Measurements from ENCODE around the gene SETD1B.

Gene SETD1B

GRCh38 chr12:121806546-121807423 lies 3.0 kb downstream of the SETD1B start:
- Histone ChIP-seq H3K4me2 (ENCODE audit: low read length) (peak overlapping the region; percentile 93), H3K4me1 (ENCODE audit: control insufficient read depth, insufficient read depth, low read length) (peaks cover 36% of the 10 kb centered on the region), H3K27me3 (ENCODE audit: control insufficient read depth, insufficient read depth, low read length) (no peaks in the 10 kb centered on the region), H3K9me3 (replicated peaks; ENCODE audit: low read length) (no peaks in the 10 kb centered on the region), H3K4me3 (ENCODE audit: low read length) (peak overlapping the region; percentile 74), H3K9ac (ENCODE audit: low read depth, low read length) (peak overlapping the region; percentile 99), H3K36me3 (ENCODE audit: insufficient read depth, low read length) (peaks cover 52% of the 10 kb centered on the region)

- H3K36me3 ChIP-seq (ENCODE audit: insufficient read depth, low read length), result peaks cover 52% of the 10 kb centered on the region
- H3K4me1 ChIP-seq (ENCODE audit: control insufficient read depth, insufficient read depth, low read length), result peaks cover 34% of the 10 kb centered on the region
- no peak overlapping the region for H3K4me2 ChIP-seq (ENCODE audit: low read length)
- H3K4me3 ChIP-seq (ENCODE audit: low read length), result no peak overlapping the region
- peak overlapping the region; percentile 99 for H3K9ac ChIP-seq (ENCODE audit: low read depth, low read length)
- no peaks in the 10 kb centered on the region for H3K9me3 ChIP-seq (replicated peaks; ENCODE audit: low read length)
- H3K27me3 ChIP-seq (ENCODE audit: control insufficient read depth, insufficient read depth, low read length), result no peaks in the 10 kb centered on the region
Measured at GRCh38 chr12:121807642-121808347, 4.0 kb downstream of the SETD1B start.

DNA sequence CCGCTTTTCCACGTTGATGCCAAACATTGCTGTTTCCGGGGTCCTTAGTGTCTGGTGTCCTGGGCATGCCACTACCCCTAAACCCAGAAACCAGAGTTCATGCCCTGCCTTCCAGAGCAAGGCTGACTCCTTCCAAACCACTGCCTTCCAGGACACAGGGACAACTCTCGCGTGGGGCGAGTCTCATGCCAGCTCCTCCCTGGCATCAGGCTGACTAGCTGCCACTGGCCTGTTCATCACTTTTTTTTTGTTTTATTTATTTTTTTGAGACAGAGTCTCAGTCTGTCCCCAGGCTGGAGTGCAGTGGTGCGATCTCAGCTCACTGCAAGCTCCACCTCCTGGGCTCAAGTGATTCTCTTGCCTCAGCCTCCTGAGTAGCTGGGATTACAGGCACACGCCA lies 4.8 kb downstream of the SETD1B start:
- Histone ChIP-seq H3K27me3 (ENCODE audit: control insufficient read depth, insufficient read depth, low read length) (no peaks in the 10 kb centered on the region), H3K4me3 (ENCODE audit: low read length) (no peak overlapping the region), H3K36me3 (ENCODE audit: insufficient read depth, low read length) (peaks cover 57% of the 10 kb centered on the region), H3K9me3 (replicated peaks; ENCODE audit: low read length) (no peaks in the 10 kb centered on the region), H3K9ac (ENCODE audit: low read depth, low read length) (no peak overlapping the region), H3K4me2 (ENCODE audit: low read length) (no peak overlapping the region), H3K4me1 (ENCODE audit: control insufficient read depth, insufficient read depth, low read length) (peaks cover 43% of the 10 kb centered on the region)

- Histone ChIP-seq H3K4me2 (ENCODE audit: low read length) (no peak overlapping the region), H3K36me3 (ENCODE audit: insufficient read depth, low read length) (peaks cover 65% of the 10 kb centered on the region), H3K9me3 (replicated peaks; ENCODE audit: low read length) (no peaks in the 10 kb centered on the region), H3K4me1 (ENCODE audit: control insufficient read depth, insufficient read depth, low read length) (peaks cover 43% of the 10 kb centered on the region), H3K9ac (ENCODE audit: low read depth, low read length) (no peak overlapping the region), H3K4me3 (ENCODE audit: low read length) (no peak overlapping the region), H3K27me3 (ENCODE audit: control insufficient read depth, insufficient read depth, low read length) (no peaks in the 10 kb centered on the region)
Measured at GRCh38 chr12:121809712-121810116, 5.9 kb downstream of the SETD1B start.

GRCh38 chr12:121810234-121810817 lies 6.5 kb downstream of the SETD1B start:
- Histone ChIP-seq H3K36me3 (ENCODE audit: insufficient read depth, low read length) (peaks cover 71% of the 10 kb centered on the region), H3K4me1 (ENCODE audit: control insufficient read depth, insufficient read depth, low read length) (peaks cover 43% of the 10 kb centered on the region), H3K9ac (ENCODE audit: low read depth, low read length) (no peak overlapping the region)

GRCh38 chr12:121810833-121811433 lies 7.1 kb downstream of the SETD1B start:
- H3K36me3 ChIP-seq (ENCODE audit: insufficient read depth, low read length), result peaks cover 71% of the 10 kb centered on the region
- H3K9me3 ChIP-seq (replicated peaks; ENCODE audit: low read length), result no peaks in the 10 kb centered on the region
- peak overlapping the region; percentile 75 for H3K4me3 ChIP-seq (ENCODE audit: low read length)
- no peaks in the 10 kb centered on the region for H3K27me3 ChIP-seq (ENCODE audit: control insufficient read depth, insufficient read depth, low read length)
- H3K4me2 ChIP-seq (ENCODE audit: low read length), result peak overlapping the region; percentile 95
- H3K9ac ChIP-seq (ENCODE audit: low read depth, low read length), result no peak overlapping the region
- H3K4me1 ChIP-seq (ENCODE audit: control insufficient read depth, insufficient read depth, low read length), result peaks cover 39% of the 10 kb centered on the region

More at GRCh38 chr12:121810234-121810817, 6.5 kb downstream of the SETD1B start:
- H3K4me2 ChIP-seq (ENCODE audit: low read length), result peak overlapping the region; percentile 95
- H3K4me3 ChIP-seq (ENCODE audit: low read length), result no peak overlapping the region
- H3K27me3 ChIP-seq (ENCODE audit: control insufficient read depth, insufficient read depth, low read length), result no peaks in the 10 kb centered on the region
- H3K9me3 ChIP-seq (replicated peaks; ENCODE audit: low read length), result no peaks in the 10 kb centered on the region

DNA sequence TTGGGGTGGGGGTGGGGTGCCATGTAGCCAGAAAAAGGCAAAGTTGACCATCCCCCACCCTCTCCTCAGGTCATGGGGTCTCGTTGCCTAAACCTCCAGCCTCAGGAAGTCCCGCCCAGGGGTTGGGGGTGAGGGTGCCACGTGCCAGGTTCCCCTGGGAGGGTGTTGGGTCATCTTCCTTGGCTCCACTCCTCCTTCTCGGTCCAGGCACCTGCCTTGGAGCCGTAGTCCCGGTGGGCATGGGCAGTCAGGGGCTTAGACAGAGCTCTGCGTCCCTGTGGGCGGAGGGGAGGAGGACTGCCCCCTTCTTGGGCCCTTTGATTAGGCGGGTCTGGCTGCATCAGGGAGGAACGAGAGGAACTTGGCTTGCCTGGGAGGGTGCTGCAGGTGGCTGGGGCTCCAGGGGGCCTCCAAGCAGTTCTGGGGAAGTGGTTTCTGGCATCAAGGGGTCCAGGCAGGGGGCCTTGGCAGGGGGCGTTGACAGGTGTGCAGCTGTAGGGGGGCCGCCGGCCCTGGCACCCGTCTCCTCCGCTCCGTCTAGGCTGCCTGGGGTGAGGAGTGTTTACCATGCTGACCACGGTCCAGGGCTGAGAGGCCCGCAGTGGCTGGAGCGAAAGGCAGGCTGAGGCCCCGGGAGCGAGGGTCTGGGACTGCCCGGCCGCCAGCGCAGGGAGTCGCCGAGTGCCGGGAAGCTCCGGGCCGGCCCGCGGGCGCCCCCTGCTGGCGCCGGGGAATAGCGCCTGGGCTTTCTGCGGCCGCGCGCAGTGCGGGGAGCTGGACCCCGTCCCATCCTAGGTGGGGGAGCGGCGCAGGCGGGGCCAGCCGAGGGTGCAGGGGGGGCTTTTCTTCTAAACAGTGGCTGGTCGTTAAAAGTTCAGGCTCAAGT lies 7.9 kb downstream of the SETD1B start:
- Histone ChIP-seq H3K4me1 (ENCODE audit: control insufficient read depth, insufficient read depth, low read length) (peaks cover 32% of the 10 kb centered on the region), H3K27me3 (ENCODE audit: control insufficient read depth, insufficient read depth, low read length) (no peaks in the 10 kb centered on the region), H3K4me2 (ENCODE audit: low read length) (peak overlapping the region; percentile 95), H3K9me3 (replicated peaks; ENCODE audit: low read length) (no peaks in the 10 kb centered on the region), H3K36me3 (ENCODE audit: insufficient read depth, low read length) (peaks cover 75% of the 10 kb centered on the region), H3K4me3 (ENCODE audit: low read length) (peak overlapping the region; percentile 75), H3K9ac (ENCODE audit: low read depth, low read length) (peak overlapping the region; percentile 69)

GRCh38 chr12:121812320-121812871 lies 8.6 kb downstream of the SETD1B start:
- peak overlapping the region; percentile 95 for H3K4me2 ChIP-seq (ENCODE audit: low read length)
- H3K4me1 ChIP-seq (ENCODE audit: control insufficient read depth, insufficient read depth, low read length), result peaks cover 26% of the 10 kb centered on the region
- H3K4me3 ChIP-seq (ENCODE audit: low read length), result peak overlapping the region; percentile 75
- no peaks in the 10 kb centered on the region for H3K9me3 ChIP-seq (replicated peaks; ENCODE audit: low read length)
- peaks cover 75% of the 10 kb centered on the region for H3K36me3 ChIP-seq (ENCODE audit: insufficient read depth, low read length)
- H3K9ac ChIP-seq (ENCODE audit: low read depth, low read length), result peak overlapping the region; percentile 69
- no peaks in the 10 kb centered on the region for H3K27me3 ChIP-seq (ENCODE audit: control insufficient read depth, insufficient read depth, low read length)

- Histone ChIP-seq H3K9me3 (replicated peaks; ENCODE audit: low read length) (no peaks in the 10 kb centered on the region), H3K4me2 (ENCODE audit: low read length) (peak overlapping the region; percentile 95), H3K4me1 (ENCODE audit: control insufficient read depth, insufficient read depth, low read length) (peaks cover 26% of the 10 kb centered on the region), H3K4me3 (ENCODE audit: low read length) (peak overlapping the region; percentile 75), H3K27me3 (ENCODE audit: control insufficient read depth, insufficient read depth, low read length) (no peaks in the 10 kb centered on the region), H3K36me3 (ENCODE audit: insufficient read depth, low read length) (peaks cover 77% of the 10 kb centered on the region), H3K9ac (ENCODE audit: low read depth, low read length) (no peak overlapping the region)
Measured at GRCh38 chr12:121812921-121813896, 9.4 kb downstream of the SETD1B start.

Data from skeletal muscle satellite cell (primary cell).